ENCODE measurements around the gene KBTBD13.

DNA sequence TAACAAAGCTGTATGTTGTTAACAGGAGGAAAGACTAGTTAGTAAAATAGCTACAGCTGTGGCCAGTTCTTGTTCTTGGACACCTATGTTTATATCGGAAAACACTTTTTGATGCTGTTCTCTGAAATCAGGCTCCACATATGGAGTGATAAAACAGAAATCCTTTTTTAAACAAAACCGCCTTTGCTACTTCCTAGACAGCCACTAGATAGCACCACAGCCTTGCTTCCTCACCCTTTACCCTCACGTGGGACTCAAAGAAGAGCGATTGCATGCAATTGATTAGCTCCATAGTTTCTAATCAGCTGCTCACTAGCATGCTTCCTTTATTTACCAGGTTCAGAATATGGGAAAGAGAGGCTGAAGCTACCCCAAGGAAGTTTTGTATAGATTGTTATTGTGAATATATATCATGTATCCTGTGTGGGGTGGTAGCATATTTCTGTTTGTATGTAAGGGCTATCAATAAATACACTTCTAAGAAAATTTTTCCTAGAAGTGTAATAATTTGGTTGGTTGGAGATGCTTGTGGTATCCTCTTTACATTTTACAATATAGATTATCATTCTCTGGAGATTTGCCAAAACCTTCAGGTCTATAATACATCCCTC lies 42.8 kb upstream of the KBTBD13 start:
- TF ChIP-seq, protein P1, sequence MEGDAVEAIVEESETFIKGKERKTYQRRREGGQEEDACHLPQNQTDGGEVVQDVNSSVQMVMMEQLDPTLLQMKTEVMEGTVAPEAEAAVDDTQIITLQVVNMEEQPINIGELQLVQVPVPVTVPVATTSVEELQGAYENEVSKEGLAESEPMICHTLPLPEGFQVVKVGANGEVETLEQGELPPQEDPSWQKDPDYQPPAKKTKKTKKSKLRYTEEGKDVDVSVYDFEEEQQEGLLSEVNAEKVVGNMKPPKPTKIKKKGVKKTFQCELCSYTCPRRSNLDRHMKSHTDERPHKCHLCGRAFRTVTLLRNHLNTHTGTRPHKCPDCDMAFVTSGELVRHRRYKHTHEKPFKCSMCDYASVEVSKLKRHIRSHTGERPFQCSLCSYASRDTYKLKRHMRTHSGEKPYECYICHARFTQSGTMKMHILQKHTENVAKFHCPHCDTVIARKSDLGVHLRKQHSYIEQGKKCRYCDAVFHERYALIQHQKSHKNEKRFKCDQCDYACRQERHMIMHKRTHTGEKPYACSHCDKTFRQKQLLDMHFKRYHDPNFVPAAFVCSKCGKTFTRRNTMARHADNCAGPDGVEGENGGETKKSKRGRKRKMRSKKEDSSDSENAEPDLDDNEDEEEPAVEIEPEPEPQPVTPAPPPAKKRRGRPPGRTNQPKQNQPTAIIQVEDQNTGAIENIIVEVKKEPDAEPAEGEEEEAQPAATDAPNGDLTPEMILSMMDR (IDR thresholded peaks at IDR 0.05): peak; percentile 51
- no peak for TF ChIP-seq EZH2 (IDR thresholded peaks at IDR 0.05)

All from neural progenitor cell (in vitro differentiated cells).